Heart left ventricle (tissue), 16 donors: ENCODE data around the gene RAB2B. TPM values are rescaled to one million over a fixed set of nuclear protein-coding genes. Genes with fewer than 3 reads are reported as not detected.

Source experiments
- ATAC-seq, 4 donors: fragments of 200-7000 bp; cut with Tn5 transposase; one replicate each; pipeline ENCODE4 v1.9.1; 2020 to 2022; ENCODE audit warnings: moderate library complexity in 4 of 4, mild to moderate bottlenecking in 3 of 4, moderate number of reproducible peaks in 1 of 4
- DNase-seq, 5 donors: peaks; one replicate each; pipeline ENCODE4 v3.0.0-alpha.2; 2020
- H3K27ac ChIP-seq, 12 donors: fragments of 200-600 bp; sonication (generic) in 4 of 12; one replicate each; pipeline versions ENCODE4 v1.5.0 to v1.8.0; 2016 to 2022; ENCODE audit warnings: mild to moderate bottlenecking in 2 of 12
- H3K27me3 ChIP-seq, 9 donors: fragments of 200-600 bp; sonication (generic) in 2 of 9; one replicate each; pipeline versions ENCODE4 v1.5.1 to v1.8.0; 2016 to 2022; ENCODE audit warnings: mild to moderate bottlenecking in 3 of 9
- H3K36me3 ChIP-seq, 9 donors: fragments of 200-600 bp; sonication (generic) in 2 of 9; one replicate each; pipeline versions ENCODE4 v1.5.0 to v1.8.0; 2018 to 2022; ENCODE audit warnings: mild to moderate bottlenecking in 2 of 9
- H3K4me1 ChIP-seq, 12 donors: fragments of 200-600 bp; sonication (generic) in 4 of 12; one replicate each; pipeline versions ENCODE4 v1.5.0 to v1.8.0; 2016 to 2022; ENCODE audit warnings: mild to moderate bottlenecking in 3 of 12
- H3K4me3 ChIP-seq, 12 donors: fragments of 200-600 bp; sonication (generic) in 4 of 12; one replicate each; pipeline versions ENCODE4 v1.5.0 to v1.8.0; 2017 to 2022; ENCODE audit warnings: mild to moderate bottlenecking in 9 of 12, moderate library complexity in 4 of 12
- H3K9me3 ChIP-seq, 12 donors: fragments of 200-600 bp; sonication (generic) in 4 of 12; one replicate each; pipeline versions ENCODE4 v1.5.0 to v1.8.0; 2016 to 2022; ENCODE audit warnings: mild to moderate bottlenecking in 1 of 12
- CTCF ChIP-seq, 12 donors: fragments of 200-600 bp; sonication (generic) in 4 of 12; IDR thresholded peaks; one replicate each; pipeline versions ENCODE4 v1.5.0 to v1.8.0; 2018 to 2022; ENCODE audit warnings: antibody characterized with exemption in 12 of 12, mild to moderate bottlenecking in 5 of 12
- POLR2A ChIP-seq, 2 donors: fragments of 450-650 bp; IDR thresholded peaks; one replicate each; pipeline ENCODE4 v1.6.1; 2017; ENCODE audit warnings: antibody characterized with exemption in 2 of 2, mild to moderate bottlenecking in 2 of 2, moderate library complexity in 2 of 2
- WGBS, 4 donors: extraction: QIAGEN DNeasy Blood & Tissue Kit in 2 of 4; methylation state at CpG; one replicate each; pipeline versions ENCODE4 v1.1.5 to v1.1.7; 2013 to 2018; 5-methylcytosine and 5-hydroxymethylcytosine counted together
- intact Hi-C, 10 donors: fragments of 100-400 bp; cut with DNase I; formaldehyde crosslinking; loops; one replicate each; pipeline versions ENCODE4 v1.11.1 to v1.14.2; 2022
- polyA plus RNA-seq, 2 donors: library from polyadenylated mRNA; stranded (reverse); fragments of 200-250 nt; gene quantifications; one replicate each; pipeline ENCODE4 v1.2.3, GENCODE V29; 2013
- total RNA-seq, 9 donors: library from RNA; depleted of rRNA in 2 of 9; stranded (reverse); fragments of >200 nt in 2 of 9; fragmentation: NEBNext Ultra II Directional in 3 of 9; extraction: Animal tissue kit (Norgen Biotek cat#: 25700) in 3 of 9; gene quantifications; one replicate each; pipeline versions ENCODE4 v1.1.0 to v1.2.4, GENCODE V29; 2016 to 2023
- donor health status: ischemic (EF 13 %, LVEDD 7.1; RV severe dilation, severe dysfunction).
- donor health status: healthy with polysubstance abuse.
- donor health status: DM: no; HTN: yes; CAD: no.
- donor health status: DM: no; HTN: no; CAD: no.
- donor health status: ischemic (EF 25% LVEDD 6.9; RV normal size, moderate dysfunction).
- donor health status: ischemic (EF 25% LVEDD 5.7; RV mildly dilated, moderate dysfunction).
- donor health status: healthy.
- donor health status: DM: yes; HTN: yes; CAD: no.
- donor health status: ischemic (EF 35%, LVEDD 5.7; RV mildly dilated, moderate dysfunction).
- donor health status: nonischemic (EF 11% LVEDD 7.7; RV severe dilation, severe dysfunction).
- donor health status: DM: yes; HTN: yes; CAD: no.
- donor health status: PGD.
- donor health status: ischemic (EF 29% LVEDD 5.4; RV normal size, mild dysfunction).
- donor health status: nonischemic (EF 23%, LVEDD 6.1; RV moderate dilation, normal function).

RAB2B gene
- total and polyA plus RNA-seq, 11 donors, result 7.0 to 24.5 (median 16.9) TPM

- no peak for ATAC-seq
- Histone ChIP-seq H3K4me3 (no peak overlapping the region), H3K36me3 (peaks cover 0 to 100% (median 98%) of the 10 kb centered on the region in 9 donors), H3K9me3 (no peaks in the 10 kb centered on the region), H3K27me3 (no peaks in the 10 kb centered on the region), H3K4me1 (no peaks in the 10 kb centered on the region), H3K27ac (no peak overlapping the region)
- intact Hi-C loops, result loop anchor here in 3 of 10 donors (5.0 kb wide), 1 partner anchor 62 kb away; no protein-coding TSS in a partner anchor
- TF ChIP-seq CTCF (IDR thresholded peaks at IDR 0.05), result no peak
- TF ChIP-seq POLR2A (IDR thresholded peaks at IDR 0.05), result no peak
- no peak for DNase-seq
- 49 to 90% (median 78%) methylated on average over 2 of the region's 2 CpGs for WGBS, 4 donors
Observed at GRCh38 chr14:21494902-21495762, 18.4 kb upstream of the RAB2B start.

GRCh38 chr14:21486640-21487087, 9.9 kb upstream of the RAB2B start:
- no peak for ATAC-seq
- Histone ChIP-seq H3K4me1 (peaks cover 0 to 6% (median 0%) of the 10 kb centered on the region in 12 donors), H3K4me3 (no peak overlapping the region), H3K36me3 (peaks cover 0 to 71% (median 49%) of the 10 kb centered on the region in 9 donors), H3K27me3 (no peaks in the 10 kb centered on the region), H3K27ac (no peak overlapping the region), H3K9me3 (no peaks in the 10 kb centered on the region)
- 86 to 94% (median 89%) methylated on average over 1 of the region's 1 CpG for whole genome bisulfite sequencing, 4 donors
- intact Hi-C loops, result no loop called here
- TF ChIP-seq CTCF (IDR thresholded peaks at IDR 0.05), result no peak
- TF ChIP-seq POLR2A (IDR thresholded peaks at IDR 0.05), result no peak
- DNase-seq, result no peak

- Histone ChIP-seq H3K9me3 (no peaks in the 10 kb centered on the region), H3K27me3 (no peaks in the 10 kb centered on the region), H3K36me3 (peaks cover 0 to 54% (median 42%) of the 10 kb centered on the region in 9 donors), H3K27ac (peak overlapping the region; percentile 11 to 90 (median 82)), H3K4me3 (peak overlapping the region; percentile 4 to 98 (median 84)), H3K4me1 (peaks cover 7 to 31% (median 19%) of the 10 kb centered on the region in 12 donors)
- ATAC-seq (peak; percentile 72 to 88 (median 84)), DNase-seq (peak; percentile 85 to 90 (median 88))
- TF ChIP-seq POLR2A (IDR thresholded peaks at IDR 0.05), result no peak
- TF ChIP-seq CTCF (IDR thresholded peaks at IDR 0.05), result no peak
- intact Hi-C loops, result loop anchor here in 6 of 10 donors (1.0 to 5.0 kb wide), 7 partner anchors 20 to 94 kb away; partner anchors contain the start of genes CHD8 (in 4 of the 6), METTL3 (in 3 of the 6) and SUPT16H (in 1 of the 6)
- WGBS, 4 donors, result 0 to 2% (median 1%) methylated on average over 11 to 27 of the region's 27 CpGs
Observed at GRCh38 chr14:21476523-21476924, 235 bp downstream of the RAB2B start.
